ENCODE results near the gene ERICH6B.

Gene ERICH6B

GRCh38 chr13:45596800-45597475 lies 18.6 kb downstream of the ERICH6B start:
- Histone ChIP-seq H3F3A (ENCODE audit: insufficient read depth) (no peaks in the 10 kb centered on the region), H3K27ac (ENCODE audit: low read depth, low read length) (no peak overlapping the region), H4K20me1 (ENCODE audit: low read depth, low read length) (no peaks in the 10 kb centered on the region), H3K79me2 (ENCODE audit: insufficient read depth, low read length) (no peaks in the 10 kb centered on the region), H3K4me2 (ENCODE audit: low read depth, low read length, poor library complexity, severe bottlenecking) (no peak overlapping the region), H2AFZ (ENCODE audit: low read depth, low read length, severe bottlenecking) (no peak overlapping the region), H3K27me3 (ENCODE audit: low read length) (no peaks in the 10 kb centered on the region), H3K36me3 (ENCODE audit: low read length) (no peaks in the 10 kb centered on the region), H3K9me2 (replicated peaks; ENCODE audit: insufficient read depth, low read length) (no peaks in the 10 kb centered on the region), H3K9ac (ENCODE audit: low read length) (no peak overlapping the region), H3K4me3 (ENCODE audit: insufficient read depth, low read length, poor library complexity, severe bottlenecking) (no peak overlapping the region), H3K9me3 (ENCODE audit: insufficient read depth, low read length) (no peaks in the 10 kb centered on the region)
- TF ChIP-seq EZH2phosphoT487 (conservative IDR thresholded peaks at IDR 0.05; ENCODE audit: low read length) (no peak), CTCF (IDR thresholded peaks at IDR 0.05; ENCODE audit: insufficient read depth, low read length, poor library complexity, severe bottlenecking) (no peak)

GRCh38 chr13:45595965-45596364 lies 19.6 kb downstream of the ERICH6B start:
- Histone ChIP-seq H3K9me3 (ENCODE audit: insufficient read depth, low read length) (no peaks in the 10 kb centered on the region), H3K79me2 (ENCODE audit: insufficient read depth, low read length) (no peaks in the 10 kb centered on the region), H4K20me1 (ENCODE audit: low read depth, low read length) (no peaks in the 10 kb centered on the region), H3F3A (ENCODE audit: insufficient read depth) (no peaks in the 10 kb centered on the region), H3K27me3 (ENCODE audit: low read length) (no peaks in the 10 kb centered on the region), H2AFZ (ENCODE audit: low read depth, low read length, severe bottlenecking) (no peak overlapping the region), H3K36me3 (ENCODE audit: low read length) (no peaks in the 10 kb centered on the region), H3K9ac (ENCODE audit: low read length) (no peak overlapping the region), H3K4me2 (ENCODE audit: low read depth, low read length, poor library complexity, severe bottlenecking) (no peak overlapping the region), H3K9me2 (replicated peaks; ENCODE audit: insufficient read depth, low read length) (no peaks in the 10 kb centered on the region), H3K27ac (ENCODE audit: low read depth, low read length) (no peak overlapping the region), H3K4me3 (ENCODE audit: insufficient read depth, low read length, poor library complexity, severe bottlenecking) (no peak overlapping the region)
- no peak for TF ChIP-seq EZH2phosphoT487 (conservative IDR thresholded peaks at IDR 0.05; ENCODE audit: low read length)
- no peak for TF ChIP-seq CTCF (IDR thresholded peaks at IDR 0.05; ENCODE audit: insufficient read depth, low read length, poor library complexity, severe bottlenecking)

GRCh38 chr13:45594764-45595163 lies 20.8 kb downstream of the ERICH6B start:
- Histone ChIP-seq H3K9me3 (ENCODE audit: insufficient read depth, low read length) (no peaks in the 10 kb centered on the region), H3K36me3 (ENCODE audit: low read length) (no peaks in the 10 kb centered on the region), H3K4me2 (ENCODE audit: low read depth, low read length, poor library complexity, severe bottlenecking) (no peak overlapping the region), H4K20me1 (ENCODE audit: low read depth, low read length) (no peaks in the 10 kb centered on the region), H3K4me3 (ENCODE audit: insufficient read depth, low read length, poor library complexity, severe bottlenecking) (no peak overlapping the region), H2AFZ (ENCODE audit: low read depth, low read length, severe bottlenecking) (no peak overlapping the region), H3K27me3 (ENCODE audit: low read length) (no peaks in the 10 kb centered on the region), H3K9ac (ENCODE audit: low read length) (no peak overlapping the region), H3K27ac (ENCODE audit: low read depth, low read length) (no peak overlapping the region), H3K9me2 (replicated peaks; ENCODE audit: insufficient read depth, low read length) (no peaks in the 10 kb centered on the region), H3K79me2 (ENCODE audit: insufficient read depth, low read length) (no peaks in the 10 kb centered on the region), H3F3A (ENCODE audit: insufficient read depth) (no peaks in the 10 kb centered on the region)
- TF ChIP-seq CTCF (IDR thresholded peaks at IDR 0.05; ENCODE audit: insufficient read depth, low read length, poor library complexity, severe bottlenecking) (no peak), EZH2phosphoT487 (conservative IDR thresholded peaks at IDR 0.05; ENCODE audit: low read length) (no peak)

Measured in SU-DHL-6 (cell line).